Keratinocyte (primary cell): ENCODE data around the gene HOXC11. TPM values are rescaled to one million over a fixed set of nuclear protein-coding genes. Genes with fewer than 3 reads are reported as not detected.
A peak's percentile ranks its signal among the peaks of the same experiment; 100 is the strongest.

Experiments
- DNase-seq: peaks from one replicate; pipeline ENCODE4 v3.0.0-alpha.2; 2011; ENCODE audit warnings: low read depth, missing footprints, low spot score
- FAIRE-seq: peaks from 2 replicates; lab custom pipeline; 2011; peaks lifted over from hg19 to GRCh38; lab: Jason Lieb, UNC
- H2AFZ ChIP-seq: 2 replicates; pipeline ENCODE4 v1.6.0; 2012; ENCODE audit warnings: low read length, control low read depth, inconsistent platforms; ENCODE audit not compliant: control insufficient read depth
- H3K27ac ChIP-seq: 2 replicates; pipeline ENCODE4 v1.5.1; 2011; ENCODE audit warnings: low read length; ENCODE audit not compliant: control insufficient read depth, insufficient read depth
- H3K27me3 ChIP-seq: 3 replicates; pipeline ENCODE4 v1.6.0; 2011; ENCODE audit warnings: low read length; ENCODE audit not compliant: control insufficient read depth, insufficient read depth; ENCODE audit errors: extremely low read depth
- H3K36me3 ChIP-seq, 2 experiments: 2 replicates in 1 of 2; 3 replicates in 1 of 2; pipeline ENCODE4 v1.5.1; 2011; ENCODE audit warnings: low read length in 2 of 2, mild to moderate bottlenecking in 1 of 2; ENCODE audit not compliant: control insufficient read depth in 2 of 2, insufficient read depth in 2 of 2; ENCODE audit errors: extremely low read depth in 1 of 2
- H3K4me1 ChIP-seq: 3 replicates; pipeline ENCODE4 v1.5.1; 2011; ENCODE audit warnings: low read length; ENCODE audit not compliant: control insufficient read depth, insufficient read depth; ENCODE audit errors: extremely low read depth
- H3K4me2 ChIP-seq: 3 replicates; pipeline ENCODE4 v1.6.0; 2011; ENCODE audit warnings: low read depth, low read length; ENCODE audit not compliant: control insufficient read depth, insufficient read depth; ENCODE audit errors: extremely low read depth
- H3K4me3 ChIP-seq, 3 experiments: fragments of 200-600 bp in 1 of 3; sonication (generic) in 1 of 3; 2 replicates in 2 of 3; 3 replicates in 1 of 3; pipeline ENCODE4 v1.5.1; 2011 to 2016; ENCODE audit warnings: low read length in 3 of 3, mild to moderate bottlenecking in 3 of 3, control low read depth in 2 of 3, inconsistent platforms in 1 of 3, low read depth in 1 of 3, mixed read lengths in 1 of 3, mixed run types in 1 of 3, moderate library complexity in 1 of 3; ENCODE audit not compliant: control insufficient read depth in 2 of 3, insufficient read depth in 2 of 3; ENCODE audit errors: extremely low read depth in 1 of 3
- H3K79me2 ChIP-seq: 2 replicates; pipeline ENCODE4 v1.6.0; 2012; ENCODE audit warnings: low read length; ENCODE audit not compliant: control insufficient read depth, insufficient read depth
- H3K9ac ChIP-seq: 3 replicates; pipeline ENCODE4 v1.6.0; 2011; ENCODE audit warnings: low read length; ENCODE audit not compliant: control insufficient read depth, insufficient read depth; ENCODE audit errors: extremely low read depth
- H3K9me1 ChIP-seq: 3 replicates; pipeline ENCODE4 v1.6.0; 2011; ENCODE audit warnings: low read length; ENCODE audit not compliant: control insufficient read depth, insufficient read depth; ENCODE audit errors: extremely low read depth
- H3K9me3 ChIP-seq: 2 replicates; pipeline ENCODE4 v1.5.1; 2012; ENCODE audit warnings: low read depth, low read length; ENCODE audit not compliant: control insufficient read depth
- H4K20me1 ChIP-seq: 3 replicates; pipeline ENCODE4 v1.6.0; 2011; ENCODE audit warnings: low read length; ENCODE audit not compliant: control insufficient read depth, insufficient read depth; ENCODE audit errors: extremely low read depth
- EZH2 ChIP-seq: IDR thresholded peaks from one replicate; pipeline ENCODE4 v1.6.1; 2012; ENCODE audit warnings: inconsistent platforms, mild to moderate bottlenecking, low read length, moderate library complexity
- dilution Hi-C: fragments of 300-500 bp; cut with MboI; formaldehyde crosslinking; loops from one replicate; pipeline ENCODE4 v1.7.0; 2020; ENCODE audit warnings: low sequenced_read_pairs; ENCODE audit not compliant: extremely low pct_ligation_motif_present
- polyA plus RNA-seq, 5 experiments: library from polyadenylated mRNA; depleted of rRNA in 3 of 5; stranded (reverse) in 3 of 5; stranded (forward) in 1 of 5; unstranded in 1 of 5; fragments of >200 nt; gene quantifications; 1 replicate in 1 of 5; 2 replicates in 3 of 5; 3 replicates in 1 of 5; pipeline versions ENCODE4 v1.2.1 to v1.2.3, GENCODE V29; 2011 to 2012; ENCODE audit warnings: missing spikeins in 2 of 5, low read depth in 1 of 5, low replicate concordance in 1 of 5
- TF ChIP-seq, protein P1 (sequence below), 3 experiments: IDR thresholded peaks in 1 of 3; conservative IDR thresholded peaks in 1 of 3; optimal IDR thresholded peaks in 1 of 3; 2 replicates in 2 of 3; 3 replicates in 1 of 3; pipeline versions ENCODE3 to v1.5.1; 2011; ENCODE audit warnings: low read length in 3 of 3, mild to moderate bottlenecking in 3 of 3, moderate library complexity in 2 of 3, control low read depth in 1 of 3, inconsistent platforms in 1 of 3; ENCODE audit not compliant: insufficient read depth in 2 of 3; ENCODE audit errors: extremely low read depth in 1 of 3

Gene HOXC11
- polyA plus RNA-seq, 1 donor (not counting 4 experiments of a cell fraction or from before 2014, with no cell fraction given), result 1.6 TPM

DNA sequence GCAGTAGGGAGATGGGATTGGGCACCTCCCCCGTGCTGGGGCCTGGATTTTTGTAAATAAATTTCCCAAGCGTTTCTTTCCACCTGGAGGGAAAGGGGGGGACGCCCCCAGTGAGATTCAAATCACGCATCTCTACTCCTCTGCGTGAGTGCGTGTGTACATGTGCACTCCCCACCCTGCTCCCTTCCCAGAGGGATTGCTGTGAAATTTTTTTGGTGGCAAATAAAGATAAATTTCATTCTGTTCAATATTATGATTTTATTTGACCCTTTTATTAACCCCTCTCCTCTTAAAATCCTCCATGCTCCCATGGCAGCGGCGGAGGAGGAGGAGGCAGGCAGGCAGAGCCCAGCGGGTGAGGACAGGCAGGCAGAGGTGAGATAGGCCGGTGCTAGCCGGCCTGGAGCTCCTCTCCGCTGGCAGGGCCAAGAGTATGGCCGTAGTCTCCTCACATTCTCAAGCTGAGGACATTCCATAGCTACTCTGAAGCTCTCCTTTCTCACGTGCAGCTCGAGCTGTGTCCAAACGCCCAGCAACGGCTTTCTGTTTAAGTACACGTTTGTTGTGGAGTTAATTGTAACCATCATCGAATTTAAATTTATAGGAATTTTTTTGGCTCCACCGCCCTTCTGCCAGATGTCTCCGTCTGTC is 3.4 kb downstream of the HOXC11 start:
- dilution Hi-C loops, result no loop called here
- H3K79me2 ChIP-seq, result peaks cover 22% of the 10 kb centered on the region
- no peaks in the 10 kb centered on the region for H3K36me3 ChIP-seq
- TF ChIP-seq, protein P1, sequence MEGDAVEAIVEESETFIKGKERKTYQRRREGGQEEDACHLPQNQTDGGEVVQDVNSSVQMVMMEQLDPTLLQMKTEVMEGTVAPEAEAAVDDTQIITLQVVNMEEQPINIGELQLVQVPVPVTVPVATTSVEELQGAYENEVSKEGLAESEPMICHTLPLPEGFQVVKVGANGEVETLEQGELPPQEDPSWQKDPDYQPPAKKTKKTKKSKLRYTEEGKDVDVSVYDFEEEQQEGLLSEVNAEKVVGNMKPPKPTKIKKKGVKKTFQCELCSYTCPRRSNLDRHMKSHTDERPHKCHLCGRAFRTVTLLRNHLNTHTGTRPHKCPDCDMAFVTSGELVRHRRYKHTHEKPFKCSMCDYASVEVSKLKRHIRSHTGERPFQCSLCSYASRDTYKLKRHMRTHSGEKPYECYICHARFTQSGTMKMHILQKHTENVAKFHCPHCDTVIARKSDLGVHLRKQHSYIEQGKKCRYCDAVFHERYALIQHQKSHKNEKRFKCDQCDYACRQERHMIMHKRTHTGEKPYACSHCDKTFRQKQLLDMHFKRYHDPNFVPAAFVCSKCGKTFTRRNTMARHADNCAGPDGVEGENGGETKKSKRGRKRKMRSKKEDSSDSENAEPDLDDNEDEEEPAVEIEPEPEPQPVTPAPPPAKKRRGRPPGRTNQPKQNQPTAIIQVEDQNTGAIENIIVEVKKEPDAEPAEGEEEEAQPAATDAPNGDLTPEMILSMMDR (optimal IDR thresholded peaks at IDR 0.05 in 1 of 3, IDR thresholded peaks at IDR 0.05 in 1 of 3, conservative IDR thresholded peaks at IDR 0.05 in 1 of 3; ENCODE audit: extremely low read depth in 1 of 3, insufficient read depth in 2 of 3, low read length in 3 of 3), result no peak
- no peak for TF ChIP-seq EZH2
- H2AFZ ChIP-seq, result peak overlapping the region; percentile 22
- H3K9me1 ChIP-seq, result no peaks in the 10 kb centered on the region
- no peaks in the 10 kb centered on the region for H3K27me3 ChIP-seq
- no peaks in the 10 kb centered on the region for H4K20me1 ChIP-seq
- no peaks in the 10 kb centered on the region for H3K9me3 ChIP-seq
- H3K4me3 ChIP-seq, result no peak overlapping the region
- H3K27ac ChIP-seq, result no peak overlapping the region
- peaks cover 39% of the 10 kb centered on the region for H3K4me1 ChIP-seq
- peak overlapping the region; percentile 81 for H3K4me2 ChIP-seq
- no peak for FAIRE-seq
- H3K9ac ChIP-seq, result peak overlapping the region; percentile 47
- no peak for DNase-seq

- Histone ChIP-seq H3K4me3 (no peak overlapping the region), H3K79me2 (peaks cover 25% of the 10 kb centered on the region), H3K4me2 (peak overlapping the region; percentile 44), H3K9ac (no peak overlapping the region), H2AFZ (no peak overlapping the region), H3K4me1 (peaks cover 36% of the 10 kb centered on the region), H3K9me1 (no peaks in the 10 kb centered on the region), H3K27ac (no peak overlapping the region), H3K36me3 (no peaks in the 10 kb centered on the region), H3K9me3 (no peaks in the 10 kb centered on the region), H4K20me1 (no peaks in the 10 kb centered on the region), H3K27me3 (no peaks in the 10 kb centered on the region)
- dilution Hi-C loops, result no loop called here
- no peak for DNase-seq
- TF ChIP-seq, protein P1 (optimal IDR thresholded peaks at IDR 0.05 in 1 of 3, IDR thresholded peaks at IDR 0.05 in 1 of 3, conservative IDR thresholded peaks at IDR 0.05 in 1 of 3; ENCODE audit: extremely low read depth in 1 of 3, insufficient read depth in 2 of 3, low read length in 3 of 3), result no peak
- TF ChIP-seq EZH2, result no peak
- FAIRE-seq, result no peak
These were observed 4.1 kb downstream of the HOXC11 start for GRCh38 chr12:53976823-53977595.
